Right hindlimb (tissue), 1 donor: ENCODE data around the gene INS.
A peak's percentile ranks its signal among the peaks of the same experiment; 100 is the strongest.
"Not testable (repeated sequence)": the region's sequence is repeated elsewhere in the genome, so short reads cannot be mapped to it uniquely, and the experiment has no call there.

Source experiments
- DNase-seq: peaks from one replicate; pipeline ENCODE4 v3.0.0-alpha.2; 2018

The INS gene

GRCh38 chr11:2129699-2130366 is 31.2 kb downstream of the INS start:
- DNase-seq = peak; percentile 35

- peak; percentile 42 for DNase-seq
Measured at GRCh38 chr11:2129308-2129698, 31.7 kb downstream of the INS start.

GRCh38 chr11:2128511-2129307 is 32.3 kb downstream of the INS start:
- no peak for DNase-seq

GRCh38 chr11:2128130-2128510 is 32.9 kb downstream of the INS start:
- DNase-seq = peak; percentile 80

- peak; percentile 69 for DNase-seq
Measured at GRCh38 chr11:2127482-2128129, 33.4 kb downstream of the INS start.

GRCh38 chr11:2126520-2127085 is 34.4 kb downstream of the INS start:
- DNase-seq = no peak

GRCh38 chr11:2124736-2125484 is 36.1 kb downstream of the INS start:
- DNase-seq = not testable (repeated sequence)

- DNase-seq = no peak
Measured at GRCh38 chr11:2123628-2123960, 37.4 kb downstream of the INS start.

GRCh38 chr11:2122907-2123627 is 37.9 kb downstream of the INS start:
- DNase-seq = no peak

GRCh38 chr11:2122222-2122906 is 38.6 kb downstream of the INS start:
- DNase-seq = peak; percentile 39

- DNase-seq = no peak
Measured at GRCh38 chr11:2121227-2122130, 39.5 kb downstream of the INS start.

GRCh38 chr11:2120359-2121100 is 40.5 kb downstream of the INS start:
- no peak for DNase-seq

GRCh38 chr11:2118677-2119076 is 42.3 kb downstream of the INS start:
- DNase-seq = no peak

- DNase-seq = no peak
Measured at GRCh38 chr11:2116680-2117079, 44.3 kb downstream of the INS start.

GRCh38 chr11:2115308-2115707 is 45.7 kb downstream of the INS start:
- no peak for DNase-seq

GRCh38 chr11:2114430-2115241 is 46.4 kb downstream of the INS start:
- peak; percentile 13 for DNase-seq

- peak; percentile 5 for DNase-seq
Measured at GRCh38 chr11:2113776-2114175, 47.2 kb downstream of the INS start.

- DNase-seq = no peak
Measured at GRCh38 chr11:2110521-2110920, 50.5 kb downstream of the INS start.
